Stimulated activated CD4-positive, alpha-beta T cell treated with anti-CD3 and anti-CD28 coated beads, TNF-alpha, amount 100 ng/mL, for 4 hours (primary cell): Measurements from ENCODE around the gene ERMAP.

Experiments used
- DNase-seq, 3 experiments: peaks; one replicate each; pipeline ENCODE4 v3.0.0-alpha.2; 2020; ENCODE audit warnings: low read depth in 3 of 3

The ERMAP gene, protein sequence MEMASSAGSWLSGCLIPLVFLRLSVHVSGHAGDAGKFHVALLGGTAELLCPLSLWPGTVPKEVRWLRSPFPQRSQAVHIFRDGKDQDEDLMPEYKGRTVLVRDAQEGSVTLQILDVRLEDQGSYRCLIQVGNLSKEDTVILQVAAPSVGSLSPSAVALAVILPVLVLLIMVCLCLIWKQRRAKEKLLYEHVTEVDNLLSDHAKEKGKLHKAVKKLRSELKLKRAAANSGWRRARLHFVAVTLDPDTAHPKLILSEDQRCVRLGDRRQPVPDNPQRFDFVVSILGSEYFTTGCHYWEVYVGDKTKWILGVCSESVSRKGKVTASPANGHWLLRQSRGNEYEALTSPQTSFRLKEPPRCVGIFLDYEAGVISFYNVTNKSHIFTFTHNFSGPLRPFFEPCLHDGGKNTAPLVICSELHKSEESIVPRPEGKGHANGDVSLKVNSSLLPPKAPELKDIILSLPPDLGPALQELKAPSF

DNA sequence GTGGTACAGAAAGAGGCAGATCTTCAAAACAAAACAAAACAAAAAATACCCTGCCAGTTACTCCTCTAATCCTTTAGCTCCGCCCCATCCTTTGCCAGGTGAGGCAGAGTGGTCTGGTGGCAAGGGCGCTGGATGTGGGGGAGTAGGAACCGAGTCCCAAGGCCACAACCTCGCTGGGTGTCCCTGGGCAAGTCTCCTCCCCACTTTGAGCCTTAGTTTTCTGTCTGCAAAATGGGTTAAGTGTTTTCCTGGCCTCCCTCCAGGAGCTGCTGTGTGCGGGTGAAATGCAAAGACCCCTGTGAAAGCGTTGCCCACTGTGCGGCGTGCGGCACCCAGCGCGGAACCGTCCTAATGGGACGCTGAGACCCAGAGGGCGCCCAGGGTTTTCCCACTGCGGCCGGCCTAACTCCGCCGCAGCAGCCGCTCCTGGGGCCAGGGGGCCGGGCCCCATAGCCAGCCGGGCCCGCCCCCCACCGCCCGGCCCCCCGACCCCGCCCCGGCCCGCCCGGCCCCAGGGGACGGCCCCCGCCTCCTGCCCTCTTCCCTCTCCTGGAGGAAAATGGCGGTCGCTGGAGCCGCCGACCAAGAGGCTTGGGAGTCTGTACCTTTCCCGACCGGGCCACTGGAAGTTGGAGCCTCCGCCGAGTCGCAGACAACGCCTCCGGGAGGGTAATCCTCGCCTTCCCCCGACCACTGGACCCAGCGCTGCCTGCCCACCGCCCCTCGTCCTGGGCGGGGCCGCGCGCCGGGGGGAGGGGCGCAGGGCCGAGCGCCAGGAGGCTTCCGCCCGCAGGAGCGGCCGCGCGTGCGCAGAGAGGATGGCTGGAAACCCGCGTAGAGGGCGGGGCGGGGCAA is at the start of gene ERMAP, which contains the start of gene SVBP:
Gene ERMAP (plus strand): TSS at position 538 of the 855 bp plus-strand sequence. CDS start 13,327 bp downstream, outside the sequence.
Gene SVBP (minus strand): TSS at position 813 of the 855 bp plus-strand sequence. CDS start 853 bp downstream, outside the sequence.
- DNase-seq = peak; percentile 94 to 96 (median 95)

DNA sequence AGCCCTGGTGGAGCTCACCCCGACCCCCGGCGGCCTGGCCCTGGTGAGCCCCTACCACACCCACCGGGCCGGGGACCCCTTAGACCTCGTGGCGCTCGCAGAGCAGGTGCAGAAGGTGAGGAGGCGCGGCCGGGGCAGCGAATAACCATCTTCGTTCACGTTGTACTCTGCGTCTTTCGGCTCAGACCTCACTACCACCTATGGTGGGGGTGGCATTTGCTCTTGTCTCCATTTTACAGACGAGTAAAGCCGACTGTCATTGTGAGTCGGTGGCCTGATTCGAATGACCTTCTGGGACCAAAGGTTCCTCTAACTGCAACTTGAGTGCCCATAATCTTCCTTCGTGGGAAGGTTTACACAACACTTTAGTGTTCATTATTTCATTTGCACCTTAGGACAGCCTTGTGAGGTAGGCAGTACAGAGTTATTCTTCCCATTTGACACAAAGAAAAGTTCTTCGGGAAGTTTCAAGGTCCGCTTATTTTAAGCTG is 49.4 kb upstream of the ERMAP start:
- DNase-seq = peak in 1 of 3 experiments; percentile 25

DNA sequence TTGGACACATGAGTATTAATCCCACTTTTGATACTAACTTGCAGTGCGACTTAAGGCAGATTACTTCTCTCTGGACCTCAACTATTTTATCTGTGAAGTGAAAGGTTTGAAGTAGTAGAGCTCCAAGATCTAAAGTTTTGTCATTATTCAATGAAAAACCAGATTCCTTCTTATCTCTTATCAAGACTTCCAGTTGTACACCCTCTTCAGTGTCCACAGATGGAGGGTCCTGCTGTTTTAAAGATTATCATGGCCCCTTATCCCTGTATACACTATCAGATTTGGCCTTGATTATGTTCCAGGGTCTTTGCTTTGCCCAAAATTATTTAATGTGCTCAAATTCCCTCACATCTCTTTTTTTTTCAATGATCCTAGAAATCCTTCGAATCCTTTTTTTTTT is 48.8 kb upstream of the ERMAP start:
- no peak for DNase-seq

DNA sequence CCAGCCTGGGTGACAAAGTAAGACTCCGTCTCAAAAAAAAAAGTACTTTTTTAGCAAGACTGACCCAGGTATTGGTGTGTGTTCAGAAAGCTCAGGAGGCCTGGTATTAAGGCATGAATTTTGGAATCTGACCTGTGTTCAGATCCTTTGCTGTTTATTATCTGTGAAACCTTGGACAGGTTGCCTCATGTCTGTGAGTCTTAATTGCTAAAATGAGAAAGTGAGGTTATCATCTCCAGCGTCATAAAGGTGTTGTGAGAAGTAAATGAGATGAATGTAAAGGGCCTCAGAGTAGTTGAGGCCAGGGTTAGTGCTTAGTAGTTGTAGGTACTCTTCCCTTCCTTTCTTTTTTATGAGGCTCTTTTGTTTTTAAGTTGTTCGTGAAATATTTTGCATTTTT is 47.1 kb upstream of the ERMAP start:
- no peak for DNase-seq

DNA sequence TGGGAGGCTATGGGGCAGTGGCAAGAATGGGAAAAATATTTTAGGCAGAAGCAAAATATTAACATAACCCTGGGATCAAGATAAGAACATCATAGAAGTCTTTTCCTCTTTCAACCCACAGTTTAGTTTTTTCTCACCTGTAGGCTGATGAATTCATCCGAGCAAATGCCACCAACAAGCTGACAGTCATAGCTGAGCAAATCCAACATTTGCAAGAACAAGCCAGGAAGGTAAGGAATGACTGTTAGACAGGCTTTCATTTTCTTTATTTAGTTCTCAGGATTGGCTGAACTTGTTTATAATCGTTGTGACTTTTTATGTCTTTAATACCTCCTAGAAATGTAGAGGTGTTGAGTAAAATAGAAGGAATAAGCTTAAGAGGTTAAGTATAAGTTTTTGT is 43.5 kb upstream of the ERMAP start:
- DNase-seq = no peak

DNA sequence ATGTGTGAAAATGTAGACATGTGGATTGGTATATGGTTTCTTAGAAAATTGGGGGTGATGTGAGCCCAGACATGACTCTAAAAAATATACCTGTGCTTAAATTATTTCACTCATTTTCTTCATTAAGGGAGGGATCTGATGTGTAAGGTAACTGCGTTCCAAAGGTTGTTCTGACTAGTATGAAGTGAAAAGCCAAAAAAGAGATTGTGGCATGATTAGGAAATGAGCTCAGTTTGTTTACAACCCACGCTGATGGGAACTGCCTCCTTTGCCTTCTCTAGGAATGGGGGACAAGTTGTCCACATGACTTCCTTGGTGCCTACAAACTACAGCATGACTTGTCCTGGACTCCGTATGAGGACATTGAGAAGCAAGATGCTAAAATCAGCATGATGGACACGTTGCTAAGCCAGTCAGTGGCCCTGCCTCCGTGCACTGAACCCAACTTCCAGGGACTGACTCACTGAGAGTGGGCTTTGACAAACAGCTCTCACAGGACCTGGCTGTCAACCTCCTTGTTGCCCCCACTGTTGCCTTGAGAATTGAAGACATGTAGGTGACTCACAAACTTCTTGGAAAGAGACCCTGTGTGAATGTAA is 41.9 kb upstream of the ERMAP start:
- no peak for DNase-seq

DNA sequence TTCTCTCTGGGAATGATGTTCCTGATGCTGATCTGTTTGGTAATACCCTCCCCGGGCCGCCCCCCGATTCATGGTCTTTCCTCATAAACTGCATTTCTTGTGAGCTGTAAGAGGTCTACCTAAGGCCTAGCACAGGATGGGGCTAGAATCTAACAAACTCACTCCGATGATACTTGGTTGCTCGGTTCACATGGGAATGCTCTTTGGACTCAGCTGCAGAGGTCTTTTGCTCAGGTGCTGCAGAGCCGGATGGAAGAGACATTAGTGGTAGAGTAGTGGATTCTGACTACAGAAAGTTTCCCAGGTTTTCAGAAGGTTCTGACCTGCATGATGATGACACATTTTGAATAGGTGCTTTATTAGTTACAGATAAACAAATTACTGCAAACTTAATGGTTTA is 40.4 kb upstream of the ERMAP start:
- no peak for DNase-seq

DNA sequence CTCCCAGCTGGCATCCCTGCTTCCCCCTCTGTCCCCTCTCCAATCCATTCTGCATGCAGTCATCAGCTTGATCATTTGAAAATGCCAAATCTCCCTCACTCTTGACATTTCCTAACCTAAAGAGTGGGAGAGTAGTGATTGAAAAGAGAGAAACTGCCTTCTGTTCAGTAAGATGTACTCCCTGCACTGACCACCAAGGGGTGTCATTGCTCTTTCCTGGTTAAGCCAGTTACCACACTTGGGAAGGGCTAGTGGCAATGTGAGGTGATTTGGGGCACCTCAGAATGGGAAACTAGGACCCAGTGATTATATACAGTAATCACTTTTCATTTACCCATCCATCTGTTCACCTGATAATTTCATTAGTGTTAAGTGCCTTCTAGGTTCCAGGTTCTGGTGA is 39.1 kb upstream of the ERMAP start:
- no peak for DNase-seq

DNA sequence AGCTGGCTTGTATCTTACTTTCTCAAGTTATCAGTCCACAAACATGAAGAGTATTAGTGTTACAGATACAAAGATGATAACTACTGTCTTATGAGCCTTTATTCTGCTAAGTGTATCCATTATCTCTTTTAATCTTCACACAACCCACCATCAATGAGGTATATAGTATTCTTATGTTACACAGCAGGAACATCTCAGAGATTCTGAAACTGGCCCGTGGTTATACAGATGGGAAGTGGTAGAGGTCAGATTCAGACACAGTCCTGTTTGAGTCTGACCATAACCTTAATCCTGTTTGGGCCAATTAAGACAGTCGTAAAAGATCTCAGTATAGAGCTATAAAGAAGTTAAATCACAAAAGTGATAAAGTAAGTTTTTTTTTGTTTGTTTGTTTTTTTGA is 37.2 kb upstream of the ERMAP start:
- no peak for DNase-seq

DNA sequence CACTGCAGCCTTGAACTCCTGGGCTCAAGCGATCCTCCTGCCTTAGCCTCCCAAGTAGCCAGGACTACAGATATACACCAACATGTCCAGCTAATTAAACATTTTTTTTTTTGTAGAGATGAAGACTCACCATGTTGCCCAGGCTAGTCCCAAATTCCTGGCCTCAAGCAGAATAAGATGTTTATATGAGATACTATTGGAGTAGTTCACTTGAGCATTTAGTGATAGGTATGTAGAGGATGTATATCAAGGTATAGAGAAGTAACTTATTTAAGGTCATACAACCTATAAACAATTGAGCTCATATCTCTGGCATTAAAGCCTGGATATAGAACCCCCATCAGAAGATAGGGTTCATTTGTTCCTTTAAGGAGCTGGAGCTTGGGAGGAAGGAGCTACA is 36.7 kb upstream of the ERMAP start:
- no peak for DNase-seq

DNA sequence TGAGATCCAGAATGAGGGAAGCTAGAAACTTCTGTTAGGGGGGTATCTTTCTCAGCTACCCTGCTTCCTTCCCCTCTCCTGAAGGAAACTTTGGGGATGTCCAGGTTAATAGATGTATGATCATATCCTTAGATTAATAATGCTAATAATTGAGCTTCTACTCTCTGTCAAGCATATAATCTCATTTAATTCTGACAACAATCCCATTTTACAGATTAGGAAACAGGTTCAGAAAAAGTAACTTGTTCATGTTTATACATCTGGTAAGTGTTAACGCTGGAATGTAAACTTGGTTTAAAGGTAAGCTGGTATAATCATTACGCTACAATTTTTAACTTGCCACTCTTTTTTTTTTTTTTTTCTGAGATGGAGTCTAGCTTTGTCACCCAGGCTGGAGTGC is 33.8 kb upstream of the ERMAP start:
- no peak for DNase-seq

DNA sequence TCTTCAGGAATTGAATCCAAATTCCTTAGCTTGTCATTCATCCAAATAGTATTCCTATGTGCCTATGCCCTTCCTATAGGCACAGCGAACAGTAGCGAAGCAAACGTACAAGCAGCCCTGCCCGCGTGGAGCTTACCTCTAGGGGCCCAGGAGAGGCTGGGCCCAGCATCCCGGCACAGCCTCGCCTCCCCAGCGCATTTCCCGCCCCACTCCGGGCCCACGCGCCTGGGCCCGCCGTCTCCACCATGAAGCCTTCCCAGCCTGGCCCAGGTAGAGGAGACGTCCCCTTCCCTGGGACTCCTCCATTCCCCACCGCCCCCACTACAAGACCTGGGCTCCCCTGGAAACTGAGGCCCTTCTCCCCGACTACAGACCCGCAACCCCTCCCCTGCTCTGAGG is 32.4 kb upstream of the ERMAP start:
- DNase-seq = no peak

DNA sequence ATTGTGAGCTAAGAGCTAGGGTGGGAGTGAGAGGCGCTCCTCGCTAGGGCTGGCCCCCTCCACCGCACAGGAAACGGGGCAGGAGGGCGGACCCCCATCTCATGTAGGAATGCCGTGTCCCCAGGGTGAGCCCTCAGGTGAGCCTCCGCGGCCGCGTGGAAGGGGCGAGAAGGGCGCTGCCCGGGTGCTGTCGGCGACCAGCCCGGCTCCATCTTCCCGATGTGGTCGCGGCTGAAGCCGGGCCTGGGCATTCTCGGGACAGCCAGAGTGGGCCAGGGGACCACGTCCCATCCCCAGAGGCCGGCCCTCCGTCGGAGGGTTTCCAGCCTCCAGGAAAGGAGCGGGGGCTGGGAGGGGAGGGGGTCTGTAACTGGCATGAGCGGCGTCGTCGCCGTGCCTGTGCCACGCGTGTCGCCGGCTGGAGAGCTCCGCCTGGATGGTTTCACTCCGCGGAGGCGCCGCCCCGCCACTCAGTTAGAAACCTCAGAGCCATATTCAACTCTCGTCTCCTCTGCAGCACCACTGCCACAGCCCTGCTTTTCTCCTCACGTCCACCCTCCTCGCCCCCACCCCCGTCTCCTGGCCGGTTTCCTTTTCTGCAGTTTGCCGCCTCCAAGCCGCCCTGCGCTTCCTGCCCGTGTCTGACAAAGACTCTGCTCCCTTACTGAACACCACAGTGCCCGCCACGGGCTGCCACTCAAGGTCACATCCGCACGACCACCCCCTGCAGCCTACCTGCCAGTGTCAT is 31.8 kb upstream of the ERMAP start, which contains the start of gene TMEM269:
Gene TMEM269 (plus strand): TSS at position 46 of the 748 bp plus-strand sequence. CDS start 4,903 bp downstream, outside the sequence.
- peak in 2 of 3 experiments; percentile 15 to 25 for DNase-seq

DNA sequence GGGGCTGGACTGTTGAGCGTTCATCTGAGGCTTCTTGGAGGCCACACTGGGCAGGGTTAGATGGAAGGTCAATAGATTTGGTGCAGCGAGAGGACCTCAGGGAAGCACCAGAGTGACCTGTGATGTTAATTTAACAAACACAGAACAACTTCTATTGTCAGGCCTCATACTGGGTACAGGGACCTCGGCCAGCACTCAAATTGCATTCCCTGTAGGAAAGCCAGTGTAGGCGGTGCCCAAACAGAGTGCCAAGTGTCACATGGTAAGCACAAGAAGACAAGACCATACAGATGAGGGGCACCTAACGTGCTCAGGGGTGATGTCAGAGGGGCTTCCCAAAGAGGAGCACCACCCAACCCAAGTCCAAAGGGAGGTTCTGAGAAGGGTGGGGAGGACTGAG is 30.8 kb upstream of the ERMAP start:
- DNase-seq = no peak

DNA sequence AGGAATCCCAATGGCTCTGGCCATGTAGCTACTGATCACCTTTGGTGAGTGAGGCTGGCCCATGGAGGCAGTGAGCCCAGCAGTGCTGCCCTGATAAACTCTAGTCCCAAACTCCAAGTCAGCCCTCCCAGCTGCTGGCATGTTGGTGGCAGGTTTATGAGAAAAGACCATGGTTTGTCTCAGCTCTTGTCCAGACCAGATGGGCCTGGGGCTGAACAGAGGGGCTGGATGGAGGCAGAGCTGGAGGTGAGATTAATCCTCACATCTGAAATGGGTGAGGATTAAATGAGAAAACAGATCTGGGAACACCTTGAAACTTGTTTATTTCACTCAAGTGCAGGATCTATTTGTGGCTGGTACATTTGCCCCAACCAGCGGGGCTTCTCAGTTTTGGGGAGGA is 28.9 kb upstream of the ERMAP start:
- no peak for DNase-seq

DNA sequence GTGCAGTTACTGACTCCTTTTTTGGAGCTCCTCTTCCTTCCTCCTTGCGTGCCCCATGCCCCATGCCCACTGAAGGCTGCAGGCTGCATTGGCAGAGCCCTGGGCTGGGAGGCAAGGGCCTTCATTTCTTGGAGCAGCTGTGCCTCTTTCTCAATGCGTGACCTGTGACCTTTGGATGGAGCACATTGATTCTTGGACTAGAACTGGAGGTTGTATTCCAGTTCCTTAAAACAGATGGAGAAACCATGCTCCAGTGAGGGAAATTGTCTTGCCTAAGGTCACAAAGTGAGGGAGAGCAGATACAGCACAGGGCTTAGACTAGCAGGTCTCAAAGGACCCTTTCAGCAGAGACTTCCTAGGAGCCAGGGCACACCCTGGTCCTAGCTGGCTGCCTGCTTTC is 23.1 kb upstream of the ERMAP start:
- no peak for DNase-seq

DNA sequence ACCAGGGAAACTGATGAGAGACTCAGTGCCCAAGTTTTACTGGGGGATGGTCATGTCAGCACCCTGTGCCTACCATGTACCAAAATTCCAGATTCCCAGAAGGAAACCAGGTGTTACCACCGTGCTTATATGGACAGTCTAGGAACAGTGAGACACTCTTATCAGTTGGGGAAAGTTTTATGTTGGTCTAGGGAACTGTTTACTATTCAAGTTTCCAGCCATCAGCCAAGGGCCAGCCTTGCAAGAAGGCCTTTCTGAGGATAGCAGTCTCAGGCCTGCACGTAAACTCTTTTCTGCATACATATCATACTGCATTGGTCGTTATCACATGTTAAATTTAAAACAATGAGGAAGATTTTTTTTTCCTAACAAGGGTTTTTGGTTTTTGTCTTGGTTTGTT is 19.5 kb upstream of the ERMAP start:
- DNase-seq = no peak

DNA sequence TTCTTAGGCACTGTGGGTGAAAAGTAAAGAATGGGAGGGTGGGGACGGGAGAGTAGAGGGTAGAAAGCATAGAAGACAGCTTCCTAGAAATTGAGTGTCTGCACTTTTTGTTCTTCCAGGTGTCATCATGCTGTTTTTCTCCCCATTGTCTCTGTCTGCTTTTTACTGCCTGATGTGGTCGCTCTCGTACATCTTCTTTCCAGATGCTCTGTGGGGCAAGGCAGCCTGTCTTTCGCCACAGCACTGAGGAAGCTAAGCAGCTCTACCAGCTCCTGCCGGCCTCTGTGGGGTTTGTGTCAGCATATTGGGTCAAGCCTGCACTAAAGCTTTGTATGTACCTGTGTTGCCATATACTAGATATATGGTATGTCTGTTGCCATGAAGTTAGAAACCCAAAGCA is 18.9 kb upstream of the ERMAP start:
- DNase-seq = no peak

DNA sequence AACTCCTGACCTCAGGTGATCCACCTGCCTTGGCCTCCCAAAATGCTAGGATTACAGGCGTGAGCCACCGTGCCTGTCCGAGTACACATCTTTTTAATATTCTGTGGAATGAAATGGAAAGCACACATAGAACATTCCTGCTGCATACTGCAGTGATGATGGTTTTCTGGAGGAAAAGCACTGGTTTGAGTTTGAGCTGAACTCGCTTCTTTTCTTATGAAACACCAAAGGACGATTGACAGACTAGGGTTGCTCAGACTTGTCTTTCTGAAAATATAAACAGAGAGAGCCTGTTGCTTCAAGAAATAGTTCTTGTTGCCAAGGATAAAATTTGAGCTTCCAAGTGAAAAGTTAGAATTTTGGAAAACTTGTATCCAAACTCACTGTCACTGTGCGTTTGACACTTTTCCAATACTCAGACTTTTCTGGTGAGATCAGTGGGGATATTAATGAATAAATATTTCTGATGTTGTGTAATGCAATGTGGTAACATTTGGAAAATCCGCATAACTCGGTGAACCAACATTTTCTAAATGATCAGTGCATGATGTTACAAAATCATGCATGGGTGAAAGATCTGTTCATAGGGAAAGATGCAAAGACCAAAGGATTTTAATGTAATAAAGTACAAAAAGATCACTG is 15.0 kb upstream of the ERMAP start:
- DNase-seq = no peak

DNA sequence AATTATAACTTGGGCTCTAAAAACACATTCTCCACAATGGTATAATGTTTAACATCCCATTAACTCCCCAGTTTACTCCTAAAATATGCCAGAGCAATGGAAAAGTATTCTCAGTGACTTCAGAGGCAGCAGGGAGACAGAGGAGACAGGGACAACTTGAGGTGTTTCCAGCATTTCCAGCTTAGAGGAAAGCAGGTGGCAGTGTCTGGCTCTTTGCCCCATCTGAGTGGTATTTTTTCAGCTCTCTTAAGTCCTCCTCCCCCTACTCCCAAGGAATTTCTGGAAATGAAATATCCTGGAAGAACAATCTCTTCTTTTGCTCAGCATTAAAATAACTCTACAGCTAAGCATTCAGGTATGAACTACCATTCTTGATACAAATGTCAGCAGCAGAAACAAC is 10.8 kb upstream of the ERMAP start:
- DNase-seq = no peak

DNA sequence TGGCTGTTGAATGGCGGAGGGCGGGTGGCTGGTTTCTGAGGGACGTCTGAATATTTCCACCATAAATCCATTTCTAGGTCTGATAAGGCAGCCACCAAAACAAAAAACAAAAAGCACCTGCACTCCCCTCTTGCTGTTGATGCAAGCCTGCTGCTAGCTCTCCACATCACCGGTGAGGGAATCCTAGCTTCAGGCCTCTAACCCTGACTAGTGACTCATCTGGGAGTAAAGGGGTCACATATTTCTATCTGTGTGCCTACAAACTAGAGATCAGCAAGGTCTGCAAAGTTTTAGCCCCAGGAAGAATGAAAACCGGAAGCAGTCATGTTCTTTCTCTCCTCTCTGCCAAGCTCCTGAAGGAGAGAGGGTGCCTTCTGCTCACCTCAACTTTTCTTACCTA is 10.3 kb upstream of the ERMAP start:
- no peak for DNase-seq
